Chondrocyte (in vitro differentiated cells): ENCODE measurements around the gene HCCS. TPM values are rescaled to one million over a fixed set of nuclear protein-coding genes. Genes with fewer than 3 reads are reported as not detected.

Experiments
- DNase-seq: peaks from one replicate; pipeline ENCODE4 v3.0.0; 2021; ENCODE audit warnings: mixed read lengths, low spot score
- H3K27ac Mint-ChIP-seq: one replicate; pipeline ENCODE4 v1.8.0; 2021; ENCODE audit warnings: mild to moderate bottlenecking, moderate library complexity, mixed read lengths; ENCODE audit not compliant: unreplicated experiment
- H3K27me3 Mint-ChIP-seq: 2 replicates; pipeline ENCODE4 v1.8.0; 2021; ENCODE audit warnings: low read depth, mixed read lengths
- H3K36me3 Mint-ChIP-seq: 2 replicates; pipeline ENCODE4 v1.8.0; 2021; ENCODE audit warnings: low read depth, mixed read lengths
- H3K4me1 Mint-ChIP-seq: 2 replicates; pipeline ENCODE4 v1.8.0; 2021; ENCODE audit warnings: low read depth, mild to moderate bottlenecking, mixed read lengths
- H3K4me3 Mint-ChIP-seq: one replicate; pipeline ENCODE4 v1.8.0; 2021; ENCODE audit warnings: mild to moderate bottlenecking, moderate library complexity, mixed read lengths; ENCODE audit not compliant: unreplicated experiment
- H3K9me3 Mint-ChIP-seq: 2 replicates; pipeline ENCODE4 v1.8.0; 2021; ENCODE audit warnings: low read depth, mixed read lengths
- CTCF ChIP-seq: fragments of 200-600 bp; sonication (generic); IDR thresholded peaks from 2 replicates; pipeline ENCODE4 v1.5.0; 2021; ENCODE audit warnings: antibody characterized with exemption, mild to moderate bottlenecking, moderate library complexity
- total RNA-seq: library from RNA; stranded (reverse); gene quantifications from 3 replicates; pipeline ENCODE4 v1.2.1, GENCODE V29; 2021

Gene HCCS
- total RNA-seq, 1 donor from 2014 or later, result 25.5 TPM

GRCh38 chrX:11130136-11130535 is 19.0 kb downstream of the HCCS start:
- H3K36me3 Mint-ChIP-seq, result peaks cover 2% of the 10 kb centered on the region
- no peak for TF ChIP-seq CTCF
- H3K27me3 Mint-ChIP-seq, result no peaks in the 10 kb centered on the region
- H3K4me3 Mint-ChIP-seq, result no peak overlapping the region
- no peak overlapping the region for H3K27ac Mint-ChIP-seq
- peaks cover 8% of the 10 kb centered on the region for H3K9me3 Mint-ChIP-seq
- H3K4me1 Mint-ChIP-seq, result peaks cover 4% of the 10 kb centered on the region
- DNase-seq, result no peak

GRCh38 chrX:11131146-11131545 is 20.0 kb downstream of the HCCS start:
- Mint-ChIP-seq H3K27ac (no peak overlapping the region), H3K4me3 (no peak overlapping the region), H3K9me3 (peaks cover 8% of the 10 kb centered on the region), H3K4me1 (peaks cover 4% of the 10 kb centered on the region), H3K27me3 (no peaks in the 10 kb centered on the region), H3K36me3 (peaks cover 2% of the 10 kb centered on the region)
- TF ChIP-seq CTCF, result no peak
- DNase-seq, result no peak

- H3K27ac Mint-ChIP-seq, result no peak overlapping the region
- H3K4me1 Mint-ChIP-seq, result peaks cover 4% of the 10 kb centered on the region
- H3K36me3 Mint-ChIP-seq, result no peaks in the 10 kb centered on the region
- H3K4me3 Mint-ChIP-seq, result no peak overlapping the region
- no peaks in the 10 kb centered on the region for H3K27me3 Mint-ChIP-seq
- no peak for TF ChIP-seq CTCF
- peaks cover 3% of the 10 kb centered on the region for H3K9me3 Mint-ChIP-seq
- no peak for DNase-seq
Measured at GRCh38 chrX:11135564-11136185, 24.5 kb downstream of the HCCS start.

GRCh38 chrX:11137543-11138139 is 26.5 kb downstream of the HCCS start:
- peaks cover 4% of the 10 kb centered on the region for H3K4me1 Mint-ChIP-seq
- H3K9me3 Mint-ChIP-seq, result no peaks in the 10 kb centered on the region
- no peaks in the 10 kb centered on the region for H3K27me3 Mint-ChIP-seq
- H3K4me3 Mint-ChIP-seq, result no peak overlapping the region
- no peak overlapping the region for H3K27ac Mint-ChIP-seq
- DNase-seq, result no peak
- H3K36me3 Mint-ChIP-seq, result no peaks in the 10 kb centered on the region
- TF ChIP-seq CTCF, result peak; percentile 94

GRCh38 chrX:11138498-11139390 is 27.6 kb downstream of the HCCS start:
- no peak overlapping the region for H3K4me3 Mint-ChIP-seq
- H3K9me3 Mint-ChIP-seq, result no peaks in the 10 kb centered on the region
- no peak for TF ChIP-seq CTCF
- DNase-seq, result no peak
- no peaks in the 10 kb centered on the region for H3K36me3 Mint-ChIP-seq
- no peak overlapping the region for H3K27ac Mint-ChIP-seq
- no peaks in the 10 kb centered on the region for H3K27me3 Mint-ChIP-seq
- H3K4me1 Mint-ChIP-seq, result peaks cover 4% of the 10 kb centered on the region
